HEK293T (cell line): ENCODE results near the gene ADAMTS15.

Experiments used
- ARNT ChIP-seq: fragments of 450-650 bp; IDR thresholded peaks from 2 replicates; pipeline ENCODE4 v1.6.1; 2017; ENCODE audit warnings: mild to moderate bottlenecking
- BHLHE40 ChIP-seq: fragments of 450-650 bp; IDR thresholded peaks from 2 replicates; pipeline ENCODE4 v1.6.1; 2016; ENCODE audit warnings: mild to moderate bottlenecking, moderate library complexity, borderline replicate concordance
- ELF4 ChIP-seq: fragments of 450-650 bp; IDR thresholded peaks from 2 replicates; pipeline ENCODE4 v1.6.1; 2017; ENCODE audit warnings: antibody characterized with exemption
- FOXA1 ChIP-seq: fragments of 450-650 bp; IDR thresholded peaks from 2 replicates; pipeline ENCODE4 v1.6.1; 2016; ENCODE audit warnings: mild to moderate bottlenecking
- FOXK2 ChIP-seq: fragments of 450-650 bp; IDR thresholded peaks from 2 replicates; pipeline ENCODE4 v1.6.1; 2016; ENCODE audit warnings: mild to moderate bottlenecking
- FOXM1 ChIP-seq: fragments of 450-650 bp; IDR thresholded peaks from 2 replicates; pipeline ENCODE4 v1.6.1; 2017; ENCODE audit warnings: mild to moderate bottlenecking, borderline replicate concordance
- L3MBTL2 ChIP-seq: fragments of 450-650 bp; conservative IDR thresholded peaks from 2 replicates; pipeline ENCODE4 v1.6.1; 2016; ENCODE audit warnings: mild to moderate bottlenecking
- LEF1 ChIP-seq: fragments of 450-650 bp; IDR thresholded peaks from 2 replicates; pipeline ENCODE4 v1.6.1; 2017; ENCODE audit warnings: mild to moderate bottlenecking, borderline replicate concordance
- NFRKB ChIP-seq: fragments of 450-650 bp; IDR thresholded peaks from 2 replicates; pipeline ENCODE4 v1.6.1; 2016; ENCODE audit warnings: mild to moderate bottlenecking, moderate library complexity
- SP1 ChIP-seq: fragments of 450-650 bp; IDR thresholded peaks from 2 replicates; pipeline ENCODE4 v1.6.1; 2017
- SUZ12 ChIP-seq: fragments of 450-650 bp; IDR thresholded peaks from 2 replicates; pipeline ENCODE4 v1.6.1; 2016; ENCODE audit warnings: mild to moderate bottlenecking
- TARDBP ChIP-seq: fragments of 450-650 bp; IDR thresholded peaks from 2 replicates; pipeline ENCODE4 v1.6.1; 2016
- ZNF384 ChIP-seq: fragments of 450-650 bp; IDR thresholded peaks from 2 replicates; pipeline ENCODE4 v1.6.1; 2016

GRCh38 chr11:130462101-130462885, 13.8 kb downstream of the ADAMTS15 start:
- TF ChIP-seq LEF1 (no peak), ZNF384 (no peak), NFRKB (no peak), SP1 (no peak), SUZ12 (no peak), ARNT (no peak), FOXK2 (no peak), BHLHE40 (no peak), TARDBP (no peak), L3MBTL2 (no peak), FOXM1 (no peak), ELF4 (no peak), FOXA1 (no peak)
